Colonic mucosa (tissue), 4 donors: ENCODE measurements around the gene GABBR2. TPM values are rescaled to one million over a fixed set of nuclear protein-coding genes. Genes with fewer than 3 reads are reported as not detected.

Experiments used
- DNase-seq: peaks from one replicate; pipeline ENCODE4 v3.0.0-alpha.2; 2020
- H3K27ac ChIP-seq: fragments of 200-600 bp; one replicate; pipeline ENCODE4 v1.8.0; 2021
- H3K27me3 ChIP-seq: fragments of 200-600 bp; one replicate; pipeline ENCODE4 v1.8.0; 2021
- H3K36me3 ChIP-seq: fragments of 200-600 bp; one replicate; pipeline ENCODE4 v1.8.0; 2021
- H3K4me1 ChIP-seq: fragments of 200-600 bp; one replicate; pipeline ENCODE4 v1.8.0; 2021; ENCODE audit warnings: mild to moderate bottlenecking
- H3K4me3 ChIP-seq: fragments of 200-600 bp; one replicate; pipeline ENCODE4 v1.8.0; 2021
- H3K9ac ChIP-seq, 2 donors: one replicate each; pipeline ENCODE4 v1.7.0; 2013; ENCODE audit warnings: control low read depth in 2 of 2, low read depth in 2 of 2, low read length in 2 of 2
- H3K9me3 ChIP-seq: fragments of 200-600 bp; one replicate; pipeline ENCODE4 v1.8.0; 2021
- intact Hi-C: fragments of 100-400 bp; cut with DNase I; formaldehyde crosslinking; loops from one replicate; pipeline ENCODE4 v1.14.1; 2022
- total RNA-seq, 2 donors: library from RNA; stranded (reverse); fragmentation: NEBNext Ultra II Directional in 1 of 2; extraction: Animal tissue kit (Norgen Biotek cat#: 25700) in 1 of 2; gene quantifications; one replicate each; pipeline ENCODE4 v1.2.1, GENCODE V29; 2021
- TF ChIP-seq, protein P1 (sequence below): fragments of 200-600 bp; IDR thresholded peaks from one replicate; pipeline ENCODE4 v1.8.0; 2022; ENCODE audit warnings: antibody characterized with exemption, mild to moderate bottlenecking
- donor health status: healthy.
- donor health status: DM: no; HTN: no; CAD: no.
- donor health status: DM: no; HTN: no; CAD: no.

The GABBR2 gene
- total RNA-seq, 2 donors from 2014 or later, result 0.05 TPM; not detected in 1

DNA sequence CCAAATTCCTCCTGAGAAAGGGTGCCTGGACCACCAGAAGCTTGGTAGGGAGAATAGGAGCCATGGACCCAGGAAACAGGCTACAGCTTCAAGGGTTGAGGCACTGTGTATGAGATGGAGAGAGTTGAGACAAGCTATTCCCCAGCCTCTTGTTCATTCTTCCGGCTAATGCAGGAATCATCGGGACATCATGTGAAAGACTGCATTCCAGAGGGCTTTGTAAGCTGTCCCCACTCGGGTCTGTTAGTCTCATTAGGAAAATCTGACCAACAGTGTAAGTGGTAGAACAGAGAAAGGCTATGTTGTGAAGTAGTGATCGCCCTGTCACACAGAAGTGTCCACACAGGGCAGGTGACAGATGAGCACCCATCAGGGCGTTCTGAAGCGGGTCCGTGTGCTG is 81.4 kb downstream of the GABBR2 start:
- no peaks in the 10 kb centered on the region for H3K4me1 ChIP-seq
- H3K27me3 ChIP-seq, result no peaks in the 10 kb centered on the region
- no peaks in the 10 kb centered on the region for H3K9me3 ChIP-seq
- H3K9ac ChIP-seq, result no peak overlapping the region
- H3K27ac ChIP-seq, result no peak overlapping the region
- no peaks in the 10 kb centered on the region for H3K36me3 ChIP-seq
- intact Hi-C loops, result no loop called here
- no peak overlapping the region for H3K4me3 ChIP-seq
- no peak for DNase-seq
- TF ChIP-seq, protein P1, sequence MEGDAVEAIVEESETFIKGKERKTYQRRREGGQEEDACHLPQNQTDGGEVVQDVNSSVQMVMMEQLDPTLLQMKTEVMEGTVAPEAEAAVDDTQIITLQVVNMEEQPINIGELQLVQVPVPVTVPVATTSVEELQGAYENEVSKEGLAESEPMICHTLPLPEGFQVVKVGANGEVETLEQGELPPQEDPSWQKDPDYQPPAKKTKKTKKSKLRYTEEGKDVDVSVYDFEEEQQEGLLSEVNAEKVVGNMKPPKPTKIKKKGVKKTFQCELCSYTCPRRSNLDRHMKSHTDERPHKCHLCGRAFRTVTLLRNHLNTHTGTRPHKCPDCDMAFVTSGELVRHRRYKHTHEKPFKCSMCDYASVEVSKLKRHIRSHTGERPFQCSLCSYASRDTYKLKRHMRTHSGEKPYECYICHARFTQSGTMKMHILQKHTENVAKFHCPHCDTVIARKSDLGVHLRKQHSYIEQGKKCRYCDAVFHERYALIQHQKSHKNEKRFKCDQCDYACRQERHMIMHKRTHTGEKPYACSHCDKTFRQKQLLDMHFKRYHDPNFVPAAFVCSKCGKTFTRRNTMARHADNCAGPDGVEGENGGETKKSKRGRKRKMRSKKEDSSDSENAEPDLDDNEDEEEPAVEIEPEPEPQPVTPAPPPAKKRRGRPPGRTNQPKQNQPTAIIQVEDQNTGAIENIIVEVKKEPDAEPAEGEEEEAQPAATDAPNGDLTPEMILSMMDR, result no peak

DNA sequence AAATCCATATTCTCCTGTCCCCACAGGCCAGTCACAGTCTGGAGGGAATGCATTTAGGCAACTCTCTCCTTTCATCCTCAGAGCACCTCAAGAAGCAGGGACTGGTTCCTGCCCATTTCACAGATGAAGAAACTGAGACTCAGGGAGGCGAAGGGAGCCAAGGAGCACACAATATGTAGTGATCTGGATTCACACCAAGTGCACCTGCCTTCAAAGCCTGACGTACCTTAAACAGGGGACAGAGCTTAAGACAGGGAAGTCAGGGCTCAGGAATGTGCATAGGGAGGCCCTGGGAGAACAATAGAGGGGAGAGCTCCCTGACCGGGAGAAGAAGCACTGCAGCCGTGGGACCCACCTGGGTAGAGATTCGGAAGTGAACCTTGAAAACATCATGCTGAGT is 83.0 kb downstream of the GABBR2 start:
- Histone ChIP-seq H3K4me1 (no peaks in the 10 kb centered on the region), H3K4me3 (no peak overlapping the region), H3K27me3 (no peaks in the 10 kb centered on the region), H3K9me3 (no peaks in the 10 kb centered on the region), H3K9ac (no peak overlapping the region), H3K27ac (no peak overlapping the region), H3K36me3 (no peaks in the 10 kb centered on the region)
- TF ChIP-seq, protein P1, result no peak
- DNase-seq, result no peak
- intact Hi-C loops, result no loop called here

DNA sequence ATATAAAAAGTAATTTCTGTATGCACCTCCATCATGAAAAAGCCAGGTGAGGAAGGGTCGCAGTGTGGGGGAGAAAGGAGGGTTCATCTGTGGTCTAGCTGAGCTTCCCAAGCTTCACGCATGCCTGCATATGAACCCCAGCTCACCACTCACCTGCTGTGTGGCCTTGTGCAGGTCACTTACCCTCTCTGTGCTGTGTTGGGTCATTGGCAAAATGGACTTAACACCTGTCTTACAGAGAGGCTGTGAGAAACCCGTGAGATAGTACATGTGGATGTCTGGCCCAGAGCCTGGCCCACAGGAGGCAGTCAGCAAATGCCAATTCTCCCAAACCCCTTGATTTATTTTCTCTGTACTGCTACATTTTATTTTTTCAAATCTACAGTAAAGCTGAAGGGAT is 88.9 kb downstream of the GABBR2 start:
- intact Hi-C loops, result no loop called here
- no peak overlapping the region for H3K4me3 ChIP-seq
- TF ChIP-seq, protein P1, result no peak
- H3K9ac ChIP-seq, result no peak overlapping the region
- H3K9me3 ChIP-seq, result no peaks in the 10 kb centered on the region
- H3K4me1 ChIP-seq, result no peaks in the 10 kb centered on the region
- H3K36me3 ChIP-seq, result no peaks in the 10 kb centered on the region
- DNase-seq, result no peak
- H3K27me3 ChIP-seq, result no peaks in the 10 kb centered on the region
- no peak overlapping the region for H3K27ac ChIP-seq

DNA sequence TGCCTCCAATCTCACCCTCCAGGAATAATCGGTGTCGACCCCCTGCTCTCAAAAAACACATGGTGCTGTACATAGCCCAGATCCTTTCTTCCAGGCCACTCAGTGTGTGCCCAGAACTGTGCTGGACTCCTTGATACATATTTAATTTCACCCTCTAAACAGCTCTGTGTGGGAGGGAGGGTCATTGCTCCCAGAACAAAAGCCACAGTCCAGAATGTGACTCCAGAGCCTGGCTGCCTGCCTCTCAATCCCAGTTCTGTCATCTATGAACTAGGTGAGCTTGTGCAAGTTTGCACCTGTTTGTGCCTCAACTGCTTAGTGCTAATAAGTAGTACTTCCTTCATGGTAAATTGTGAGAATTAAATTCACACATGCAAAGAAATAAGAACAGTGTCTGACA is 93.1 kb downstream of the GABBR2 start:
- intact Hi-C loops, result no loop called here
- no peak overlapping the region for H3K4me3 ChIP-seq
- no peak overlapping the region for H3K9ac ChIP-seq
- H3K27ac ChIP-seq, result no peak overlapping the region
- no peaks in the 10 kb centered on the region for H3K36me3 ChIP-seq
- DNase-seq, result no peak
- no peaks in the 10 kb centered on the region for H3K4me1 ChIP-seq
- no peaks in the 10 kb centered on the region for H3K27me3 ChIP-seq
- TF ChIP-seq, protein P1, result no peak
- H3K9me3 ChIP-seq, result no peaks in the 10 kb centered on the region

DNA sequence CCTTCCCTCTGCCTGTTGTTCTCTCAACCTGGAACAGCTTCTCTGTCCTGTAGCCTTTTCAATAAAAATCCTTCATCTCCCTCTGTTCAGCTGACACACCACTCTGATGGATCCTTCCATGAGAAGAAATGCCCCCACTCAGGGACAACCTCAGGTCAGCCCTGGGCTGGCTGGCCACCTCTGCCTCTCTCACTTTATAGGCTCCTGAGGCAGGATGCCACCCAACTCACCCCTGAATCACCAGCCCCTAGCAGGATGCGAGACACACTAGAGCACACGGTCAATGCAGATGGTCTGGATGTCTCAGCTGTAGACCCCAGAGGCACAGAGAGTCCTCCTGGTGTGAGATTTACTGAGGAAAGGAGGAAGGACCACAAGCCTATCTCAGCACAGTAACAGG is 93.8 kb downstream of the GABBR2 start:
- Histone ChIP-seq H3K4me3 (no peak overlapping the region), H3K27me3 (no peaks in the 10 kb centered on the region), H3K27ac (no peak overlapping the region), H3K36me3 (no peaks in the 10 kb centered on the region), H3K9me3 (no peaks in the 10 kb centered on the region), H3K9ac (no peak overlapping the region), H3K4me1 (no peaks in the 10 kb centered on the region)
- DNase-seq, result no peak
- intact Hi-C loops, result no loop called here
- TF ChIP-seq, protein P1, result no peak
